Loucy (cell line): Measurements from ENCODE around the gene THBS1.

Experiments
- EZH2phosphoT487 ChIP-seq: fragments of 200-600 bp; IDR thresholded peaks from 2 replicates; pipeline ENCODE4 v1.6.1; 2018; ENCODE audit warnings: antibody characterized with exemption, mild to moderate bottlenecking, moderate library complexity, borderline replicate concordance
- TF ChIP-seq, protein P1 (sequence below): fragments of 200-600 bp; sonication (generic); conservative IDR thresholded peaks from 2 replicates; pipeline ENCODE4 v1.5.1; 2014; ENCODE audit warnings: mild to moderate bottlenecking, antibody characterized with exemption, low read length

DNA sequence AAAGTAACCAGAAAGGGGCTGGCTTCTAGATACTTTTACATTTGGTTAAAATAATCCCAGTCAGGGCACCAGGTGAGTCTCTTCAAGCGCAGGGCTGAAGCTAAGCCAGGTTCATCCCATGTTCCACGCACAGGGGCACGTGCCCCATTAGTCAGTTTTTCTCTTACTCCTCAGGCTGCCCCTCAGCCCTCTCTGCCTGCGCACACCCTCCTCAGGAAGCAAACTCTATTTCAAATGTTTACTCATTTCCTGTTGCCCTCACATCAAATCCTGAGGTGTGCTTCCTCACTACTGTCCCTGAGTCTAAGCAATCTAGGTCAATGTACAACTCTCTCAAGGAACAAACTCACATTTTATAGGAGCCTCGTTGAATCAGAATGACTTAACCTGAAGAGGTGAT, 48.5 kb downstream of the THBS1 start:
- TF ChIP-seq, protein P1, sequence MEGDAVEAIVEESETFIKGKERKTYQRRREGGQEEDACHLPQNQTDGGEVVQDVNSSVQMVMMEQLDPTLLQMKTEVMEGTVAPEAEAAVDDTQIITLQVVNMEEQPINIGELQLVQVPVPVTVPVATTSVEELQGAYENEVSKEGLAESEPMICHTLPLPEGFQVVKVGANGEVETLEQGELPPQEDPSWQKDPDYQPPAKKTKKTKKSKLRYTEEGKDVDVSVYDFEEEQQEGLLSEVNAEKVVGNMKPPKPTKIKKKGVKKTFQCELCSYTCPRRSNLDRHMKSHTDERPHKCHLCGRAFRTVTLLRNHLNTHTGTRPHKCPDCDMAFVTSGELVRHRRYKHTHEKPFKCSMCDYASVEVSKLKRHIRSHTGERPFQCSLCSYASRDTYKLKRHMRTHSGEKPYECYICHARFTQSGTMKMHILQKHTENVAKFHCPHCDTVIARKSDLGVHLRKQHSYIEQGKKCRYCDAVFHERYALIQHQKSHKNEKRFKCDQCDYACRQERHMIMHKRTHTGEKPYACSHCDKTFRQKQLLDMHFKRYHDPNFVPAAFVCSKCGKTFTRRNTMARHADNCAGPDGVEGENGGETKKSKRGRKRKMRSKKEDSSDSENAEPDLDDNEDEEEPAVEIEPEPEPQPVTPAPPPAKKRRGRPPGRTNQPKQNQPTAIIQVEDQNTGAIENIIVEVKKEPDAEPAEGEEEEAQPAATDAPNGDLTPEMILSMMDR, result no peak
- TF ChIP-seq EZH2phosphoT487, result no peak
